ENCODE measurements around the gene ZNF606. TPM values are rescaled to one million over a fixed set of nuclear protein-coding genes. Genes with fewer than 3 reads are reported as not detected.

The ZNF606 gene
- total RNA-seq, 1 donor from 2014 or later: 15.4 TPM

- Histone ChIP-seq H3K4me3 (no peak overlapping the region), H3K27ac (no peak overlapping the region), H3K27me3 (no peaks in the 10 kb centered on the region), H3K9me3 (peaks cover 15% of the 10 kb centered on the region), H3K4me1 (no peaks in the 10 kb centered on the region), H3K36me3 (no peaks in the 10 kb centered on the region)
- DNase-seq (no peak), ATAC-seq (no peak)
- intact Hi-C loops (cut with DNase I): no loop called here
- TF ChIP-seq CTCF (IDR thresholded peaks at IDR 0.05): no peak
Measured at GRCh38 chr19:58044886-58045285, 42.3 kb upstream of the ZNF606 start.

GRCh38 chr19:58044391-58044790 lies 41.8 kb upstream of the ZNF606 start:
- no peaks in the 10 kb centered on the region for H3K27me3 ChIP-seq
- TF ChIP-seq CTCF (IDR thresholded peaks at IDR 0.05): no peak
- H3K9me3 ChIP-seq: peaks cover 13% of the 10 kb centered on the region
- H3K36me3 ChIP-seq: no peaks in the 10 kb centered on the region
- no peak overlapping the region for H3K4me3 ChIP-seq
- DNase-seq (no peak), ATAC-seq (no peak)
- H3K27ac ChIP-seq: no peak overlapping the region
- intact Hi-C loops (cut with DNase I): no loop called here
- H3K4me1 ChIP-seq: no peaks in the 10 kb centered on the region

- no peak for TF ChIP-seq CTCF (IDR thresholded peaks at IDR 0.05)
- H3K9me3 ChIP-seq: peaks cover 10% of the 10 kb centered on the region
Measured at GRCh38 chr19:58042495-58043340, 40.1 kb upstream of the ZNF606 start.

GRCh38 chr19:58040751-58041525 lies 38.3 kb upstream of the ZNF606 start:
- intact Hi-C loops (cut with DNase I): no loop called here
- no peaks in the 10 kb centered on the region for H3K4me1 ChIP-seq
- no peak overlapping the region for H3K27ac ChIP-seq
- no peaks in the 10 kb centered on the region for H3K27me3 ChIP-seq
- no peak overlapping the region for H3K4me3 ChIP-seq
- ATAC-seq: no peak
- H3K9me3 ChIP-seq: peaks cover 10% of the 10 kb centered on the region
- TF ChIP-seq CTCF (IDR thresholded peaks at IDR 0.05): no peak
- no peaks in the 10 kb centered on the region for H3K36me3 ChIP-seq
- no peak for DNase-seq

More at GRCh38 chr19:58042495-58043340, 40.1 kb upstream of the ZNF606 start:
- intact Hi-C loops (cut with DNase I): no loop called here
- no peak for ATAC-seq
- Histone ChIP-seq H3K27me3 (no peaks in the 10 kb centered on the region), H3K4me1 (no peaks in the 10 kb centered on the region), H3K4me3 (no peak overlapping the region), H3K36me3 (no peaks in the 10 kb centered on the region), H3K27ac (no peak overlapping the region)
- no peak for DNase-seq

- no peaks in the 10 kb centered on the region for H3K36me3 ChIP-seq
- no peak for TF ChIP-seq CTCF (IDR thresholded peaks at IDR 0.05)
- peaks cover 10% of the 10 kb centered on the region for H3K9me3 ChIP-seq
- intact Hi-C loops (cut with DNase I): no loop called here
- no peak overlapping the region for H3K4me3 ChIP-seq
- no peaks in the 10 kb centered on the region for H3K4me1 ChIP-seq
- no peak for DNase-seq
- no peak for ATAC-seq
- no peak overlapping the region for H3K27ac ChIP-seq
- peaks cover 15% of the 10 kb centered on the region for H3K27me3 ChIP-seq
Measured at GRCh38 chr19:58038688-58039204, 36.1 kb upstream of the ZNF606 start.
